ENCODE measurements around the gene XKRX.

GRCh38 chrX:100973411-100973810, 44.7 kb upstream of the XKRX start:
- TF ChIP-seq CTCF (IDR thresholded peaks at IDR 0.05) (no peak), POLR2A (IDR thresholded peaks at IDR 0.05) (no peak)
